GM12892 (cell line): ENCODE data around the gene REEP2.

Experiments used
- POLR2A ChIP-seq: IDR thresholded peaks from 2 replicates; pipeline ENCODE4 v1.6.1; 2011; ENCODE audit warnings: low read depth, low read length, control low read depth
- POLR2AphosphoS5 ChIP-seq: IDR thresholded peaks from 2 replicates; pipeline ENCODE4 v1.6.1; 2011; ENCODE audit warnings: low read depth, low read length, control low read depth
- TAF1 ChIP-seq: IDR thresholded peaks from 2 replicates; pipeline ENCODE4 v1.6.1; 2011; ENCODE audit warnings: low read depth, mild to moderate bottlenecking, control low read depth, low read length, borderline replicate concordance

- TF ChIP-seq TAF1, result no peak
- no peak for TF ChIP-seq POLR2A
- no peak for TF ChIP-seq POLR2AphosphoS5
Observed at GRCh38 chr5:138458384-138458783, 19.5 kb downstream of the REEP2 start.
